KOPT-K1 (cell line): ENCODE measurements around the gene GSTM3.

Source experiments
- H3K27ac ChIP-seq: fragments of 200-600 bp; sonication (generic); 2 replicates; pipeline ENCODE4 v1.5.1; 2016; ENCODE audit warnings: antibody characterized with exemption, mild to moderate bottlenecking, low read depth, low read length; ENCODE audit not compliant: poor library complexity, severe bottlenecking
- H3K36me3 ChIP-seq: fragments of 200-600 bp; sonication (generic); 2 replicates; pipeline ENCODE4 v1.5.1; 2017; ENCODE audit warnings: antibody characterized with exemption, mild to moderate bottlenecking, low read length, moderate library complexity; ENCODE audit not compliant: insufficient read depth
- H3K9me3 ChIP-seq: fragments of 200-600 bp; sonication (generic); 2 replicates; pipeline ENCODE4 v1.5.1; 2017; ENCODE audit warnings: antibody characterized with exemption, low read length, mild to moderate bottlenecking; ENCODE audit not compliant: insufficient read depth, poor library complexity, severe bottlenecking

The GSTM3 gene

DNA sequence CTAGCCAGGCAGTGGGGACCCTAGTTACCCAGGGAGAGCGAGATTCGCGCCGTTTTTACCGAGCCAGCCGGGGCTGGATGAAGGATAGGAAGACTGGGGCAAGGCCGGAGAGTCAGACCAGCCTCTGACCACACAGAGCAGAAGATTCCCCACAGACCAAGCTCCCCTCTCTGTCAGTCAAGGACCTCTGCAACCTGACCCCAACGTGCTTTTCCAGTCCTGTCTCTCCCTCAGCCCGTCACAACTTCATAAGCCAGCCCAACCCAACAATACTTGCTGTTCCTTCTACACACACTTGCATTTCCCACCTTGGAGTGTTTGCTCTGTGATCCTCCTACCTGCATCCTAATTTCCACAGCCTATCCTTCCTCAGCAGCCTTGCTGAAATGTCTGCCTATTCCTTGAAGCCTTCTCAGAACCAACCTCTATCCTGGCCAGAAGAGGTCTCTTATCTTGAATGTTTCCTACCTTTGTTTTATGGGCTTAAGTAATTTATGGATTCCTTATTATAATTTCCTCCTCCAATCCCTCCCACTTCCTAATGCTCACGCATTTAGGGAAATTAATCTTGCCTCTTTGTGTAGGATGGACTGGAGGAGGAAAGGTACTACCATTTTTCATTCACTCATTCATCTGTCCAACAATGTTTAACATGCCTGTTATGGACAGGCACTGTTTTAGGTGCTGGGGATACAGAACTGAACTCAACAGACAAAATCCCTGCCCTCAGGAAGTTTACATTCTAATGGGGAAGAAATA, at the start of gene GSTM3:
GSTM3 (minus strand) TSS at position 424 of the 759 bp plus-strand sequence. CDS start 751 bp downstream, outside the sequence.
- Histone ChIP-seq H3K9me3 (peaks cover 18% of the 10 kb centered on the region), H3K36me3 (no peaks in the 10 kb centered on the region), H3K27ac (no peak within 1 kb of the TSS)

DNA sequence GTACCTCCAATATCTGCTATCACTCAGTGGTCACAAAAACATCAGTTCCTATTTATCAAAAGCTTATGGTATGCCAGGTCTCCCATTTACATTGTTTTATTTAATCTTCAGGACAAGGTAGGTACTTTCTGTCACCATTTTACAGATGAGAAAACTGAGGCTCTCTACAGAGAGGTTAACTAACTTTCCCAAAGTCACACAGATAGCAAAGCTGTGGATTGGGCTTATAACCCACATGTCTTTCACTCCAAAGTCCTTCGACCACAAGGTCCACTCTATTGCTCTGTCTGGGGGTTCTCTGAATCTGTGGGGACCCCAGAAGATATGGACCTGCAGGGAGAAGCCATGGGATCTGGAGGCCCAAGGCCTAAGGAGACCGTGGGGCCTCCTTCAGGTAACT, 49.5 kb upstream of the GSTM3 start:
- Histone ChIP-seq H3K27ac (no peak overlapping the region), H3K36me3 (no peaks in the 10 kb centered on the region)

DNA sequence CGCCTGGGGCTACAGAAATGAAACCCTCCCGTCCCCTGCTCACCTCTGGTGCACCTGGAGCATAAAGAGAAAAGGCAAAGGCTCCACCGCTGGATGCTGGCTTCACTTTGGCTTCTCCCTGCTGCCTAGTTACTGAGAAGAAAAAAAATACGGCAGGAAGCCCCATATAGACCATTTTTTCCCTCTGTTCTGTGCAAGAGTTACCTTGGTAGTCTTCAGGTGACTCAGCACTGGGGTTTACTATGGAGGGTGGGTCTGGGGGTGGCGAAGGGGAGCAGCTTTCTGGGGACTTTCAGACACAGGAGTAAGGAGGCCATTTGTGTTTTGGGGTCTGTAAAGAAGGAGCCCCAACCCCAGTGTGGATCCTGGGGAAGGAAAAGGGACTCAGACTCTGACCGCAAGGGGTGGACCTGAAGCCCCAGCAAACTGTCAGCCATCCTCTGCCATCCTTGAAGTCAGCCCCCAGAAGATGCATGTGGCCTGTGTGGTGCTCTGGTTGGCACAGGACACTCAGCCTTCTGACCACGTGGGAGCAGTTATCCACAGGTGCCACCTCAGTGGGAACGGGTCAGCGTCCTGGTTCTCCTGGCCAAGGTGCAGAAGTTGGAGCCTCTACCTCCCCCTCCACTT, 48.8 kb upstream of the GSTM3 start:
- Histone ChIP-seq H3K27ac (no peak overlapping the region), H3K36me3 (no peaks in the 10 kb centered on the region), H3K9me3 (no peaks in the 10 kb centered on the region)

More for the DNA sequence above, 49.5 kb upstream of the GSTM3 start:
- no peaks in the 10 kb centered on the region for H3K9me3 ChIP-seq

DNA sequence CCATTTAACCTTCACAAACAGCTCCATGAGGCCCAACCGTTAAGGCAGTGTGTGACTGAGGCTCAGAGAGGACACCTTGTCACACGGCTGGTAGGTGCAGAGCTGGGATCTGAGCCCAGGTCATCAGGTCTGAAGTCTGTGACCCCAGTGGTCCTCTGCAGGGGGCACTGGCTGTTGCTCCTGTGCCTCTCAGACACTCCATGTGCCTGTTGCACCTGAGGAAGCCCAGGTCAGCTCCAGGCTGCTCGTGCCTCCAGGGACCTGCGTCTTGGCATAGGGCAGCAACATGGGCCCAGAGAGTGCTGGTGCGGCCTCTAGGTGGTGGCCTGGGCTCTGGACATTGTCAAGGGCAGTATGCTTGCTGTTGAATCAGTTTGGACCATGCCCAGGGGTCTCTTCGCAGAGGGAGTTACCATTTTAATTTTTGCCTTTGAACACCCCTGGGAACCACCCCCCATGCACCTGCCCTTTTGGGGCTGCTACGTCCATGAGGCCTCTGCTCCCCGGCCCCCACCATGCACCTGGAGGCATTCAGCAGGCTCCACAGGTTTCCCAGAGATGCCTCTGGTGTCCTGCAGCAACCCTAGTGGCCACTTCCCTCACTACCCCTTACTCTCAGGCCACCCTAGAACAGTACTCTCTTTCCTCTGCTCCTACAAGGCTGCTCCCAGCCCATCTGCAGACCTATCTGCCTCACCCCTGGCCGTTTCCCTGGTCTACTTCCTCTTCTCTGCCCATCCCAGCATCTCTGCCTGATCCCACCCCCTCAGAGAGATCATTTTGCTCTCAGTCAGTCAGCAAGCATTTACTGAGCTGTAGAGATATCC, 48.1 kb upstream of the GSTM3 start:
- Histone ChIP-seq H3K9me3 (no peaks in the 10 kb centered on the region), H3K36me3 (no peaks in the 10 kb centered on the region), H3K27ac (no peak overlapping the region)

DNA sequence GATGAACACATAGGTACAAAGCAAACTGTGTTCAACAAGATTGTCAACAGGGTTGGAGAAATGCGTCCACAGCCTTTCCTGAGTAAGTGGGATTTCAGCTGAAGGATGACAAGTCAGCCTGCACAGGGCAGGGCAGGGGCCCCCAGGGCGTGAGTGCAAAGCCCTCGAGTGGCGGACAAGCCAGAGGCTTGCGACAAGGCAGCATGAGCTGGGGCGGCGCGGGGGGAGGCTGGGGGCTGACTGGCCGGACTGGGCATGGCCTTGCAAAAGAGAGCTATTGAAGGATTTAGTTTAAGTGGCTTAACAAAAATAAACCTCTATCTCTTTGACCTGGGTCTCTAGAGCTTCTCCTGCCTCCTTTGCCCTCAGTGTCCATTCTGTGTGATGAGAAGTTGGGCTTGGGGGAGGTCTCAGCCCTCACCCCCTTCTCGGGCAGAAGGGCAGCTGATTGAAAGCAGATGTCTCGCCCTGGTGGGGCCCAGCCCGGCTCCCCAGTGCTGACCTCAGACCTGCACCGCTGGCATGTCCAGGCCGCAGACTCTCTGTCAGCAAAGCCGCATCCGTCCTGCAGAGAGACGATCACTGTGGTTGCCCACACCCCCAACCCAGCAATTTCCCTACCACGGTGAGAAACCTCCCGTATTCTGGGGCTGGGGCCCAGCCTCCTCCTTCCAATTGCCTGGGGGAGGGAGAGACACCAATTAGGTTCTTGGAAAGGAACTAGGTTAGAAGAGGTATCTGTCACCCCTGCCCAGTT, 47.2 kb upstream of the GSTM3 start:
- Histone ChIP-seq H3K9me3 (no peaks in the 10 kb centered on the region), H3K27ac (no peak overlapping the region), H3K36me3 (no peaks in the 10 kb centered on the region)

DNA sequence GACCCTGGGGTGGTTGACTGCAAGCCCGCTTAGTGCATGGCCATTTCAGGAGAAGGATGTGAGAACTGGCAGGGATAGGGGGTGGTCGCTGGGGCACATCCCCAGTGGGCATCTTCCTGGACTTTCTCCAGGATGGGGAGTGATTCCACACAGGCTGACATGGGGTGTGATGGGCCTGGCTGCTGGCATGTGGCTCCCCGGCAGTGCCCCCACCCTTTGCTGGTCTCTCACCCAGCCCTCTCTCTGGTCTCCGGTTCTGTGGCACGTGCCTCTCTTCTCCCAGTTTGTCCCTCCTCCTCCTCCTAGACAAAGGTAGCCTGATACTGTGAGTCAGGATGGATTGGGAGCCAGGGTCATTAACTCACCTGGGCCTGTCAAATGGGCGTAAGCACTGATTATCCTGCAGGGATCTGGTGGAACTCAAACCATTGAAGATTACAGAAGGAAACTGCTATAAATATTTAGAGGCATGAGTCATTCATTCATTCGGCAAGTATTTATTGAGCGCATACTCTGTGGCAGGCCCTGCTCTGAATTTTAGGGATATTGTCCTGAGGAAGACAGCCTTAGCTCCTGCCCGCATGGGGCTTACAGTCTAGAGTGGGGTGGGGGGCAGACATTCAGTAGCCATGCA, 46.5 kb upstream of the GSTM3 start:
- H3K27ac ChIP-seq: no peak overlapping the region
- no peaks in the 10 kb centered on the region for H3K36me3 ChIP-seq
- no peaks in the 10 kb centered on the region for H3K9me3 ChIP-seq

DNA sequence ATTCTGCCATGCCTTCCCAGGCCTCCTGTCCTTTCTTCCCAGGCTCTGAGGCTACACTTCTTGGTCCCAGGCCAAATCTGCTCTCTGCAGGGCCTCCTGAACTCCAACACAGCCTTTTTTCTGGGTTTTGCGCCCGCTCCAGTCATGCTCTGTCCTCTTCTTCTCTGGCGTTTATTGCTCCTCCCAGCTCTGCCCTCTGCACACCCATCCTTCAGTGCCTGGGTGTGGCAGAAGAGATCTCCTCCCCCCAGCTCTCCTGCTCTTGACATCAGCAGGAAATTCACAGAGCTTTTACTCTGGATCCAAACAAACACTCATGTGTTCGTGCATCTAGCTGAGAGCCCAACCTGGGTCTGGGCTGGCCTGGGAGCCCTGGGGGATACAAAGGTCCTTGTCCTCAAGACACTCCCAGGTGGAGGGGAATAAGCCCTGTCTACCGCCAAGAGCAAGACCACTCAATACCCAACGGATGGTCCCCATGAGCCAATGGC, 45.7 kb upstream of the GSTM3 start:
- Histone ChIP-seq H3K9me3 (no peaks in the 10 kb centered on the region), H3K27ac (no peak overlapping the region), H3K36me3 (no peaks in the 10 kb centered on the region)

DNA sequence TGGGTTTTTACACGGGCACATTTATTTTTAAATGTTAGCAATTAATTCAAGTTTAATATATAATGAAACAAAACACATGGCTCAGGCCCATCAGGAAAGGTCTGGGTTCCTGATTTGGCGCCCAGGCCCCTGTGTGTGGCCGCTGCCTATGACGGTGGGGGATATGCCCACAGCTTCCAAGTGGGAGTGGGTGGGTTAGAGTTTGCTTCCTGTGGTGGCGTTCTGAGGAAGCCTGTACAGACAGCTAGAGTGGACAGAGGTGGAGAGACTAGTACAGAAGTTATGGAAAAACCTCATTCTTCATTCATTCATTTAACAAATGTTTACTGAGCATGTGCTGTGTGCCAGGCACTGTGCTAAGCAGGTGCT, 45.3 kb upstream of the GSTM3 start:
- H3K9me3 ChIP-seq: no peaks in the 10 kb centered on the region
- no peaks in the 10 kb centered on the region for H3K36me3 ChIP-seq
- H3K27ac ChIP-seq: no peak overlapping the region

DNA sequence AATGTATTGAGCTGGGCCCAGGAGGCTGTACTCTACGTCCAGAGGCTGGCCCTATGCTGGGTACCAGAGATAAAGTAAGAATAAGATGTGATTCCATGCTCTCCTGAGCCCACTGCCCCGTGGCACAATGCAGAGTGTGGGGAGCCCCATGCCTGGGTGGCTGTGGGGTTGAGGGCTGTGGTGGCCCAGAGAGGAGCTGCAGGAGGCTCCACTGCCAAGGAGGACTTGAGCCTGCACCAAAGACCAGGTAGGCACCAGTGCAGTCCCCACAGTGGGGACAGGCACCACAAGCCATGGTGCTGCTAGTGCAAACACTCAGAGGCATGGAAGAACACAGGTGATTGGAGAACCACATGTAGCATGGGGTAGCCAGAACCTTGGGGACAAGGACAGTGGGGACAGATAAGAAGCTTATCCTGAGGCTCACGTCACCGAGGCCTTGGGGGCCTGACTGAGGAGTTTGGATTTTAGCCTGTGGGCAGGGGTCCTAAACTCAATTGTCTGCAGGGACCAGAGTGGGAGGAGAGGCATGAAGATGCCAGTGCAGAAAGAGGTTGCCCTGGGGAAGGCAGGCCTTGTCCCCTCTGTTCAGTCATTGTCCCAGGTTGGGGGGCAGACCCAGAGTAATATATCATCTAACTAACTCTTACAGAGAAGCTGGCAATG, 44.7 kb upstream of the GSTM3 start:
- Histone ChIP-seq H3K27ac (no peak overlapping the region), H3K9me3 (no peaks in the 10 kb centered on the region), H3K36me3 (no peaks in the 10 kb centered on the region)

DNA sequence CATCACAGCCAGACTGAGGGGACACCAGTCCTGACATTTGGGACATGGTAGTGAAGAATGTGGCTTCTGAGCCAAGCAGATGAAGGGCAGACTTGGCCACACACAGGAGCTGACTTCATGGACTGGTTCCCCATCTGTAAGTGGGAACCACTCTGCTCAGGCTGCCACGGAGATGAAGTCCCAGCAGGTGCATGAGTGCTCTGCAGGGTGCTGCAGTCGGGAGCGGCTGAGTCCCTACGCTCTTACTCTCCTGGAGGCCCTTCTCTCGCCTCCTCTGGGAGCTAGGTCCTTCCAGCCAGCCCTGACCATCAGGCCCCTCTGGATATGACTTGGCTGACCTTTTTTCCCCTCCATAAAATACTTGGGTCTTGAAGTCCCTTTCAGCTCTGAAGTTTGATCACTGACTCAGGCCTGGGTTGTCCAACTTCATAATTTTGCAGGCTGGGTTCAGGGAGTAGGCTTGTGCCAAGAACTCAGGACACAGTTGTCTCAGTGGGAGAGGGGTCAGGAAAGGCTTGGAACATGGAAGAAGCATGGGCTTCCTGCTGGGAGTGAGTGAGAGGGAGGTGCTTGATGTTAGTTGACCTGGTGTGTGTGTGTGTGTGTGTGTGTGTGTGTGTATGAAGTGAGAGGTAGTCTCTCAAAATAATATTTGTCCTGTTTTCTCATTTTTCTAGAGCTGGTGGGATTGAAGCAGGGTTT, 43.9 kb upstream of the GSTM3 start:
- no peaks in the 10 kb centered on the region for H3K36me3 ChIP-seq
- H3K27ac ChIP-seq: no peak overlapping the region
- H3K9me3 ChIP-seq: no peaks in the 10 kb centered on the region

DNA sequence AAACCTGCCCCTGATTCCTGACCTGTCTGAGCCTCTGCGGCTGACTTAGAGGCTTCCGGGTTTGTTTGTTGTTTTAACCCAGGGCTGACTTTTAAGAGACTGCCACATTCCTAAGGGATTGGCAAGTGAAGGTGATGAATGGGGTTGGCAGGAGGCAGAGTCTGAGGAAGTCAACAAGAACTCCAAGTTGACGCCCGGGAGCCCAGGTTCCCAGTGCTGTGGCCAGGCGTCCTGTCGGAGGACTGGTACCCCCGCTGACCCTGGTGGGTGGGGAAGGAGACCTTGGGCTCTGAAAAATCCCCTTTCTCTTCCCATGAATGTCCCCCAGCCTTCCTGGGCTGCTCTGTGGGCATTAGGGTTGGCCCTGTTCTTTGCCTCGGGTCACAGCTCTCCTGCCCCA, 42.6 kb upstream of the GSTM3 start:
- H3K27ac ChIP-seq: no peak overlapping the region
- no peaks in the 10 kb centered on the region for H3K9me3 ChIP-seq
- H3K36me3 ChIP-seq: no peaks in the 10 kb centered on the region

DNA sequence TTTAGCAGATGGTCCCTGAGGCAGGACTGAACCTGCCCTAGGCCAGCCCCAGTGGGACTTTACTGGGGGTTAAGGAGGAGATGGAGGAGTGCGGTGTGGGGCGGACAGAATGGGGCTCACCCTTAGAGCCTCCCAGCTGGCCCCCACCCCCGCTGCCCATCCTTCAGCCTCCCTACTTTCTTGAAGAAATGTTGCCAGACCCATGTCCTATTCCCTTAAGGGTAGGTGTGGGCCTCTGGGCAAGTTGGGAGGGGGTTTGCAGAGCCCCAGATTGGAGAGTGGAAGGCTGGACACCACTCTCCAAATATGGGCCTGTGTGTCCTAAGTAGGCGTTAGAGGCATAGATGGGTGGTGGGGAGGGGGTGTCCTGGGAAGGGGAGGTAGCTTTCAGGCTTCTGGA, 42.1 kb upstream of the GSTM3 start:
- no peak overlapping the region for H3K27ac ChIP-seq
- no peaks in the 10 kb centered on the region for H3K36me3 ChIP-seq
- H3K9me3 ChIP-seq: no peaks in the 10 kb centered on the region

DNA sequence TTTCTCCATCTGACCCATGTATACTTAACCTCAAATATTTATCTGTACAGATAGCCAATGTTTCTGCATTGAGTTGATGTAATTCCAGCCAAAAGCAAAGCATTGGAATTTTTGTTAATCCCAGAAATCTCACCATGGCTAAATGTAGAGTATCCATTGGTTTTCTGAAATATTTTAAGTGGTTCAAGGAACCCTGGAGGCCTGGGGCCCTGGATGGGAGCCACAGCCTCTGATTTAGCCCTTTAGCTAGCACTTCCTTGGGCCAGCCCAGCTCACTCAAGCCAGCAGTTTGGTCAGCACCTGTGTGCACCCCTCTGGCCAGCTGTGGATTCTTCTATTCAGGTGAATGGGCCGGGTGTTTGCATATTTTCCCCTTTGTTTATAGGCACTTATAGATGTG, 41.7 kb upstream of the GSTM3 start:
- Histone ChIP-seq H3K9me3 (no peaks in the 10 kb centered on the region), H3K27ac (no peak overlapping the region), H3K36me3 (no peaks in the 10 kb centered on the region)
